NCI-H446 treated with DMSO at 0.1 percent for 48 hours (cell line): ENCODE measurements around the gene SH3PXD2A.
"Not testable (repeated sequence)": the region's sequence is repeated elsewhere in the genome, so short reads cannot be mapped to it uniquely, and the experiment has no call there.

Experiments used
- DNase-seq: peaks from one replicate; lab custom pipeline; 2025; lab: John Stamatoyannopoulos, UW

SH3PXD2A gene

DNA sequence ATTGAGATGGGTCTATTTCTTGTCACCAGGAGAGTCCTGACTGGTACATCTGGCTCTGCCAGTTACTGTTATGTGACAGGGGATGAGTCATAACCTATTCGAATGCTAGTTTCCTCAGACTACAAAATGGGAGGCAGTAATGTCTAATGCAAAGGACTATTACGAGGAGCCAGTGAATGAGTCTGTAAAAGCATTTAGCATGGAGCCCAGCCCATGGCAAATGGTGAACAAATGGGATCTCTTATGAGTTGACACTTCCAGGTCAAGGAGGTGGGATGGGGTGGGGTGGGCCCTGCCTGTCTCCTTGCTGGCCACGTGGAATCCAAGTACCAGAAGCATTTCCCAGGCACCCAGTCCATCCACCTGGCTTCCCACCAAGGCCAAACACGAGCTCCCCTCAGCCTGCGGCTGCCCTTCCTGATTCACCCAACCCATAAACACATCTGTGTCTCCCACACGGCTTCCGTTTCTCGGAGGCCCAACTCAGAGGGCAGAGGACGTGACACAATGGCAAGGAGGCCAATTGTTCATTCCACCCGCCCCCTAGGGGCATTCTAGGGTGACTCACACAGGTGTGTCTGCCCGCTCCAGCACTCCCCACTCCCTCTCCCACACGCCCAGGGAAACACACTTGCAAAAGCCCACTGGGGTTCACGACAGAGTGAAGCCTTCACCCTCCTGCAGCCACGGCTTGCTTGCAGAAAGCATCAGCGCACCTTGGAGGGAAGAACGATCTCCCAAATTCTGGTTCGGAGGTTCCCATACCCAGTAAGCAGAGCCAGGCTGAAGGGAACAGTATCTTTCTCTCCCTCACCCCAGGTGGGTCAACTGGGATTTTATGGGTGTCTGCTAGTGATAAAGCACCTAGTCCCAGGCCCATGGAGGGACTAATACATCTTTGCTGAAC, 109.8 kb downstream of the SH3PXD2A start:
- DNase-seq, result no peak

DNA sequence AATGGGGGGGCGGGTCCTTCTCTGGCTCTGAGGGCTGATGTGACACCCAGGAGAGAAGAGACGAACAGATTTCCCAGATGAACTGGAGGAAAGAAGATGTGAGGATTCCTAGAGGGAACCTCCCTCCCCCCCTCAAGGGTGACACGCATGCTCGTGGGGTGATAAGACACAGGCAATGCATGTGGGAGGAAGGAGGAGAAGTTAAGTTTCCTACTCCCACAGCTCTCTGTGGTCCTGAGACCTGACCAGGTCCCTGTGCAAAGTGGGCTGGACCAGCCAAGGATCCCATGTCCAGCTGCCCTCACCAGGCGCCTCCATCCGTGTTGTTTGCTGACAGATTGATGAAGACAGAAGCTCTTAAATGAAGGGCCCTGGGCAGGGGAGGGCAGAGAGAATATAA, 112.6 kb downstream of the SH3PXD2A start:
- DNase-seq, result no peak

DNA sequence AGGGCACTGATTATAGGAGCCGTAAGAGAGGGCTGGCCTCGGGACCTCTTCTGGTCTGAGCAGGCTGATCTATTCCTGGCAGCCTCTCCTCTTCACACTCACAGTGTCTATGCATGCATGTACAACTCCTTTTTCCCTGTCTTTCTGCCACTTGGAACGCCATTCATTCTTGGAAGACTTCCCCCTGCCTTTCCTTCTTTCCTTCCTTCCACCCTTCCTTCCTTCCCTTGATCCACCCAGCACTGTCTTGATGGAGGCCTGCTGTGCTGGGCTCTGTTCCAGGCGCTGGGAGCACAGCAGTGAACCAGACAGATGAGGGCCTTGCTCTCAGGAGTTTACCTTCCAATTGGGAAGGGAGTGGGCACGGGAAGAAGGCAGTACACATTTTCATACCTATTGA, 114.8 kb downstream of the SH3PXD2A start:
- no peak for DNase-seq

DNA sequence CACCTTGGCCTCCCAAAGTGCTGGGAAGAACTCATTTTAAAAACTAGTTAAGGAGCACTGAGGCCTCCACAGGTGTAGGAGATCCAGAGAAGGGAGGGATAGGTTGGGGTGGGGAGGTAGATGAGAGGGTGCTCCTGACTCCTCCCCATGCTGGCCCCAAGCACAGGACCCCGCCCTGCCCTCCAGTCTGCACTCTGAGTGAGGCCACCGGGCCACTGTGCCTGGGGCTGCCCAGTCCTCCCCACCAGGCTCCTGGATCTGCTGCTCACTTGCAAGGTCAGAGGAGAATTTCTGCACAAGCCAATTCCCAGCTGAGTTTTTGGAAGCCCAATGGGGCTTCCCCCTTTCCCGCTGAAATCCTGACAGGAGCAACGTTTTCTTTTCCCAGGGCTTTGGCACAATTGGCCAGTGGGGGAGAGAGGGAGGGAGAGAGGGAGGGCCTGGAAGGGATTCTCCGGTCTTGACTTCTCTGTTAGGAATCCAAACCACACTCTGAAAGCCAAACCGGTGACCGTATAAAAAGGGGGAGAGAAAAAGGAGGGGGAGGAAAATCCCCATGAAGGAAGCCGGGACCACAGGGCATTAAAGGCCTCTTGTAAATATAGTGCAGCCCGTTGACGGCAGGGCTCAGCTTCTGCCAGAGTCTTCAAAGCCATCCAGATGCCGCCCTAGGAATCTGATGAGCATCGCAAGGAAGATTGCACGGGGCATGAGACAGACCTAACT, 116.2 kb downstream of the SH3PXD2A start:
- DNase-seq, result no peak

DNA sequence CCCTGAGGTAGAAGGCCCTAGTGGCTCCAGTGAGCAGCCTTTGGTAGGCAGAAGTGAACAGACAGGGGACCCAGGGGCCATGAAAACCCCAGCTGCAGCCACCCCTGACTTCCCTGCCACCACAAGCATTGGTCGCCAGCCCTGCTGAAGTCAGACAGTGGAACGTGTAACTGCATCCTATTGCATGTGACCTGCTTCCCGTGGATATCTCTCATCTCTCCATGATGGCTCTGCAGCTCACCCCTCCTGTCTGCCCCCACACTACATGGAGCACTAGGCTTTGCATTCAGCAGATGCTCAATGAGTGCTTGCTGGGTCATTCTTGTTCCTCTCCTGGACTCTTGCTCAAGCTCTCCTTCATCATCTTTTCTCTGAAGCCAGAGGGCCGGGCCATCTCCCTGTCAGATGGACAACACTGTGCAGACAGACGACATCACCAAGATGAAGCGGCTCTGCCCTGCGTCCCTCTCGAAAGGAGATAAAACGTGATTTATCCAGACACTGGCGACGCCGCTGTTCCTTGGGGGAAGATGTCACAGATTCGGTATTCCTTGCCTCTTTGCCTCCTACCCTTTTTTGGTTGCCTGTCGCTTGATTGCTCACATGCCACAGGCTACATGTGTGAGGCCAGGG, 117.5 kb downstream of the SH3PXD2A start:
- DNase-seq, result no peak

DNA sequence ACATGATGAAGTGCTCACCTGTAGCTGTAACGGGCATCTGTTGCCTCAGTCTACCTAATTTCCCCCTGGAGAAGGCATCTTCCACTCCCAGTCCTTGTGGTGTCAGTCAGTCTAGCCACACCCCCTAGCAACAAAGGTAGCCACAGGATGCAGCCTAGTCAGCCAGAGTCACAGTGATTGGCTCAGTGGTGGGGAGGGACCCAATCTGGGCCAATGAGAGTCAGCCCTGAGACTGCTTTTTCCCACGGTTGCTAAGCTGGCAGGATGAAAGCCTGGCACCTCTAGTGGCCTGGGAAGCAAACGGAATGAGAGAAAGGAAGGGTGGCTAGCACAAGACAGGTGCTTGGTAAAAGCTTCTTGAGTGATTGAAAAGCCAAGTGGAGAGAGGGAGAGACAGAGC, 118.6 kb downstream of the SH3PXD2A start:
- no peak for DNase-seq

DNA sequence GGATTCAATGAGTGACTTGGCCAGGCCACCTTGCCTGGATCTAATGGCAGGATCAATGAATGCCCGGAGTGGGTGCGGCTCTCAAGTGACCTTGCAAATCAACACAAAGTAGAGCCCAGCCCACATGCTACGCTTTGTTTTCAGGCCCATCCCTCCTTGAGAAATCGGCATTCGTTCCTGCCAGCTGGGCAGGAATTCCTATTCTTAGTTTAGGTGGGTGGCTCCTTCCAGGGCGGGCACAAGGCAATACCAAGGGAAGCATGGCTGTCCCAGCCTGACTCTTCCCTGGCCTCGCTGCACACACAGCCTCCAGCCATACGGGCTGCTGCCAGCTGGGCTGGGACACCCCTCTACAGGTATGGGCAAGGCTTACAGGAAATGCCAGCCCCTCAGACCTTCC, 119.3 kb downstream of the SH3PXD2A start:
- no peak for DNase-seq

DNA sequence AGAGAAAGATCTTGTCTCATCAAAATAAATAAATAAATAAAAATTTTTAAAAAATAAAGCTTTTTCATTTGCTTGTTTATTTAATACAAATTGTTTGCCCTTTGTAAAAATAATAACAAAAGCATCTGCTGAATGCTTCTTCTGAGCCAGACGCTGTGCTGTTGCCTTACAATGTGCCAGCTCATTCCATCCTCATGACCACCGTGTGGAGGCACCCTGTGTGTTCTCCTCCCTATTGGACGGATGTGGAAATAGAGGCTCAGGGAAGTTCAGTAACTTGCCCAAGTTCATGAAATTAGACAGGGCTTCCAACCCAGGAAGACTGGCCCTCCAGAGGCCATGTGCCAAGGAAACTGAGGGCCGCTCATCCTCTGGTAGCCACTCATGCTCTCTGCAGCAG, 120.6 kb downstream of the SH3PXD2A start:
- DNase-seq, result no peak

DNA sequence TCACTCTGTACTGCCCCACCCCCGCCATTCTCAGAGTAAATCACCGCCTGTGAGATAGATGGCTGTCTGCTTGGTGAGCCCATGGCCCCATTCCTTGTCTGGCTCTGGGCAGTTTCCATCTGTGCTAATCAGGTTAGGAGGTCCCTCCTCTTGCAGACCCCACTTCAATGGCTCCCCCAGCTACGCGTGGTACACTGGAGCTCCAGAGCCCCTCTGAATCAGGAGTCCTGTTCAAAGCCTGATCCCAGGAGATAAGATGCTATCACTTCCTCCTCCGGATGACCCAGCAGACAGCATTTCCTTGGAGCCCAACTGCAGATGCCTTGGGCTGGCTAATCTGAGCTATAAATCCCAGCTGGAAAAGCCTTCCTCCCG, 122.3 kb downstream of the SH3PXD2A start:
- no peak for DNase-seq

DNA sequence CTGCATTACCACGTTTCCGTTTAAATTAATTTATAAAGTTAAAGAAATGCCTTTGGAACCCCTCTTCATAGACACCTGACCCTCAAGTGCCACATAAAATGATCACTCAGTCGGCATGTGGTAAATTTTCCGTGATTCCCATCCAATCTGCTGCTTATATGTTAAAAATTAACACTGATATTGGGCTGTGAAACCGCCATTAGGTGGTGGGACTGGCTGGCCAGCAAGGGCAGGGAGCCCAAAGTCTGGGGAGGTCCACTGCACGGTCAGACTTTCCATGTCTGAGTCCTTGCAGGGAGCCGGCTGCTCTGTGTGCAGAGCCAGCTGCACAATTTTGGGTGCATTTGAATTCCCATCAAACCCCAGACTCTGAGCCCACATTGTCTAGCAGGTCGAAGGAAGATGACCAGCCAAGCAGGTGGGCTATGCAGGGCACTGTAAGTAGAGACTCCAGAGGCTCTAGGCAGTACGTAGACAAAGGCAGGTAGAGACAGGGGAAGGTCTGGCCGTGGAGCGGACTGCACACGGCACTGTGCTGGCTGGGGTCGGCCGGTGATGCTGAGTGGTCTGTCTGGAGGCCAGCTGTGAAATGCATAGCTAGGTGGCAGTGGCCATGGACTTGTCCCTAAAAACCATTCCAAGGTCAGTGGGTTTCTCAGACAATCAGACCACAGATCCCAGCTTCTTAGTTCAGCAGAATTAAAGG, 122.9 kb downstream of the SH3PXD2A start:
- DNase-seq, result no peak

DNA sequence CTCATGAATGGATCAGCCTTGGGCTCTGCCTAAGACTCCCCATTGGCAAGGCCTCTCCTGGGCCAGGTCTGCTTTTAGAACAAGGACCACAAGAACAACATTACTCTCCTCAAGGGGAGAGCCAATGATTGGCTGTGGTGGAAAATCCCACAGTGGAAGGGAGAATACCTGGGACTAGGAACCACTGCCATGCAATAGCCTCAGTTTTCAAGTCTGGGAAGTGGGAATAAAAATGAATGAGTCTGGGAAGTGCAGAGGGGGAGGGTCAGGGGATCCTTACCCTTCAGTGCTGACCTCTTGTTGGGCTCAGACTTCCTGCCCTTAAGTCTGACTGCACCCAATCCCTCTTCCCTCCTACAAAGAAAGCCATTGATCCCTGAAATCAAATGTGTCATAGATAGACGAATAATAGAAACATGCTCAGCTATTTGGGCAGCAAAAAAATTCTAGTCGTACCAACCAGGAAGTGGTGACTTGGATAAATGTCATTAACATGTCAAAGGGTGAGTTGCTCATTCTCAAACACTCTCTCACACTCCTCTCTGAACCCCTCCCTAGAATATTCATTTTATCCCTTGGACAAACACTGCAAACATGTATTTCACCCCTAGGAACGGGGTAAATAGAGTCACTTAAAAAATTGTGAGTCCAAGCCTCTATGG, 123.6 kb downstream of the SH3PXD2A start:
- no peak for DNase-seq

DNA sequence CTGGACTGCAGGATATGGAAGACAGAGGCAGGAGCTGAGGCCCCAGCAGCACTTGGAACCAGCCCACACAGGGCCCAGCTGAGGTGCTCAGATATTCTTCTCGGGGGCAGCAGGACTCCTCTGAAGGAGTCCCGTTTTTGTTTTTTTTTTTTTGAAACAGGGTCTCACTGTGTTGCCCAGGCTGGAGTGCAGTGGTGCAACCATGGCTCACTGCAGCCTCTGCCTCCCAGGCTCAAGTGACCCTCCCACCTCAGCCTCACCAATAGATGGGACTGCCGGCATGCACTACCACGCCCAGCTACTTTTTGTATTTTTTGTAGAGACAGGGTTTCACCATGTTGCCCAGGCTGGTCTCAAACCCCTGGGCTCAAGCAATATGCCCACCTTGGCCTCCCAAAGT, 124.3 kb downstream of the SH3PXD2A start:
- DNase-seq, result not testable (repeated sequence)

DNA sequence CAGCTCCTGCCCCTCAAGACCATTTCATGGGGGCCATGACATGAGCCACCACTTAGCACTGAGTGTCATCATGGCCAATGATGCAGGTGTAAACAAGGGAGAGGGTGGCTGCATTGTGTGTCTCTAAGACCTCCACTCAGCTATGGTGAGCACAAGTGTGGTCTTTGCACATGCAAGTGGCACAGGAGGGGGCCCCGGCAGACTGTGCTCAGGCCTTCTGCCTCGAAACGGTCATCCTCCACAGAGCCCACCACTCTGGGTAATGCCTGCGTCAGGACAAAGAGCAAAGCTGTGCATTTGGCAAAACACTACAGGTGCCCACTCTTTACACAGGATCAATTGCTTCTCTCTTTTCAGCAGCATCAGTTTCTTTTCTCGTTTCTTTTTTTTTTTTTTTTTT, 125.5 kb downstream of the SH3PXD2A start:
- no peak for DNase-seq

DNA sequence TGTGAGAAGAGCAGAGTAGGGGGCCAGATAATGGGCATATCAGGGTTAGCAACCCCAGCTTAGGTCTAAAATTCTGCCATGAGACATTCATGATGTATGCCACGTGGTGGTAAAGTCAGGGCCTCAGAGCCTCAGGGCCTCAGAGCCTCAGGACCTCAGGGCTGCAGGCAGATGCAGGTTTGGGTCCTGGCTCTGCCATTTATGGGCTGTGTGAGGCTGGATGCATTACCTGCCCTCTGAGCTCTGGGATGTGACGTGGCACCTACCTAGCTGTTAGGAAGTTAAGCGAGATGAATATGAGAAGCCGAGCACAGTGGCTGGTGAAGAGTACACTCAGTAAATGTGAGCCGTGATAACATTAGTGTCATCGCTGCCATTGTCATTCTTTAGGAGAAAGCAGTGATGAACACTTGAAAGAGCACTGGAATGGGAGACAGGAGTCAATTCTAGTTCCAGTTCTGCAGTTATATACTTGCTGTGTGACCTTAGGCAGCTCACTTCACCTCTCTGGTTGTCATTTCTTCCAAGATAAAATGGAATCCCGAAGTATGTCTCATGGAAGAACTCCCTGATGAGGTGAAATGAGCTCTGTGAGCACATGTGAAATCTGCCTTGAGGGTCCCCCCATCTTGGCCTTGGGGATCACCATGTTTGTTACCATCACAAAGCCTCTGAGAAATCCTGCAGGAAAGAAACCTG, 127.2 kb downstream of the SH3PXD2A start:
- DNase-seq, result no peak

DNA sequence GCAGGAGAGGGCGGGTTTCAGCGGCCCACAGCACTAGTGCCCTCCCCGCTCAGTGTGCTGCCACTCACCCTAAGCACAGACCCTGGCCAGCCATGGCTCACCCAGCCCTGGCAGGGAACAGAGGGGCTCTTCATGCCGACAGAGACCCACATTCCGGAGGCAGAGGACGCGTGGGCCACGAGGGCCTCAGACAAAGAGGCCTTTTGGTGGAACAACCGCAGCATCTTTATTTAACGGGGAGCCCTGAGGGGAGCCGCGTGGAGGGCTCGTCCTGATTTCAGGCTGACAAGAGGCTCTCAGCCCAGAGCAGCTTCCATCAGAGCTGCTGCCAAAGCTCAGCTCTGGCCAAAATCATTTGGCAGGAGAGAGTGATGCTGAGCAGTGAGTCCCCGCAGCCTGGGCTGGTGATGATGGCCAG, 127.8 kb downstream of the SH3PXD2A start:
- DNase-seq, result no peak

DNA sequence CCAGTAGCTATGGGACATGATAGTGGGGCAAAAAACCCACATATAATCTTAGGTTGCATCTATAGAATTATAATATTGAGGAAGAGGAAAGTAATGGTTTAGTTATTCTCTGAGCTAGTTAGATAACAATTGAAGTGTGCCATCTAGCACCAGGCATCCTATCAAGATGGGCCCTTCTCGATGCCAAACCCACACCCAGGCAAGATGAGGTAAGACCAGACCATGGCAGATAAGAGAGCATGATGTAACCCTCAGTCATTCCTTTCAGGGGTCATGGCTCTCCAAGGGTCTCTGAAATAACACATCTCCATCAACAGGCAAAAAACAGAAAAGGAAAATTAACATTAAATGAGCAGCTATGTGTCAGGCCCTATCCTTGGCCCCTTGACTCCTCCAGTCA, 128.7 kb downstream of the SH3PXD2A start:
- DNase-seq, result no peak

DNA sequence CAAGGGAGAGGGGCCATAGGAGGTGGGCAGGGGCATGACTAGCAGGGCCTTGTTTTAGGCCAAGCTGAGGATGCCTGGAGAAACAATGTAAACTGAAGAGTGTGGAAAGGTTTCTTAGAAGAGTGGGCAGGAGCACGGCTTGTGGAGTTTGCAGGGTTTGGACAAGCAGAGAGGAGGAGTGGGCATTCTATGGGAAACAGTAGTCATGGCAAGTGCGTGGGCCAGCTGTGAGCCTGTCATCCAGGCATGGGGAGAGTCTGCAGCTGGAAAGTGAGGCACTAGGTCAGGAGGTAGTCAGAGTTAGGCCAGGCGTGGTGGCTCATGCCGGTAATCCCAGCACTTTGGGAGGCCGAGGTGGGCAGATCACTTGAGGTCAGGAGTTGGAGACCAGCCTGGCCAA, 130.1 kb downstream of the SH3PXD2A start:
- no peak for DNase-seq

DNA sequence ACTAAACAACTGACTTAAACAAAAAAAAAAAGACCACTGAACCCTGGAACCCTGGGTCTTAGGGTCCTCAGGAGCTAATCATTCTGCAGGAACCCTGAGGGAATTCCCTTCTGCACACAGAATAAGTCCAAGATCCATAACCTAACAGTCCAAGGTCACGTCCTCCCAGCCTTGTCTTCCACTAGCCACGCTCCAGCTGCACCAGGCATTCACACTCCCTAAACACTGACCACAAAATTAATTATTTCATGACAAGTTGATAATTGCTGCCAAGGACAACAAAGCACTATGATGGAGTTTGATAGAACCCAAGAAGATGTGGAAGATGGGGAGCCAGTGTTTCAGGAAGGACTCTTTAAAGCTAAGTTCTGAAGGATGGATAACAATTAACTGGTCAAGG, 130.6 kb downstream of the SH3PXD2A start:
- DNase-seq, result no peak

DNA sequence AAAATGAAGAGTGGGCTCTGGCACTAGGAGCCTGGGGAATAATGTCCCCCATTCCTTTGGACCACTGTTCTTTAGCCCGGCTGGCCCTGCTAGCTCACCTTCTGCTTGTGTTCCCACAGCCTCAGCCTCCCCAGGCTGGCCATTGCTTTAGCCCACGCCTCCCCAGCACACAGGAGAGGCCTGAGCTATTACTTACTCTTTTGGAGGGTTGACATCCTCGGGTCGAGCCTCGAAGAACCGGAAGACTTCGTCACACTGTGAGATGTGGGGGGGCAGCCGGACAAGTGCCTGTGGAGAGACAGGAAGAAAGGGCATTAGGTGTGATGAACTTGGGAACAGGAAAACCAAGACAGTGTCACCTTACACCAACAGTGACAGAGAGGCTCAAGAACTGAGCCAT, 131.3 kb downstream of the SH3PXD2A start:
- no peak for DNase-seq

DNA sequence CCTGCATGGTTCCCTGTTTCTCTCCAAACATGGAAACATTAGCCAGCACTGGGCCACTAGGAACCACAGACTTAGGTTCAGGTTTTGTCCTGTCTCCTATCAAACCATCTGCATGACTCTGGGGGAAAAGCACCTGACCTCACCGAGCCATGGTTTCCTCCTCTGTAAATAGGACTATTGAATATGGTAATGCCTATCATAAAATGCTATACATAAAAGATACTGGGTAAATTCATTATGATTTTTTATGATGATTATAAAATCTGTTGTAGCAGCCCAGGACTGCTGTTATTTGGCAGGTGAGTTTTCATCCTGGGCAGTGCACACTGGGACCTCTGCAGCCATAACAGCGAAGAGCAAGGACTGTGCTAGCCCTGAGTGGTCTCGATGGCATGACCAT, 131.8 kb downstream of the SH3PXD2A start:
- DNase-seq, result no peak

DNA sequence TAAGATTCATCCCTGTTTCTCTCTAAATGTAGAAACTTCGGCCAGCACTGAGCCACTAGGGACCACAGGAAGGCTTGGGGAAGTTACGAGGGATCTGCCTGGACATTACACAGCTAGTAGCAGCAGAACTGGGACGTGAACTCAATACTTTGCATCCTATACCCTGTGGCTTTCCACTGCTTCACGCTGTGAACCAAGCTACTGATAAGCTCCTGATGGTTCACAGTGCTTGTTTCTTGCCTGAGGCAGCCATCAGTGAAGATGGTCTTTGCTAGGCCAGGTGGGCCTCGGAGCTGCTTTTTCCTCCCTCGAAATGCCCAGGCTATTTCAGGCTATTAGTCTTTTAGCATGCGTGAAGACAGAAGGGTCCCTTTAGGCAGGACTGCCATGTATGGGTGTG, 132.7 kb downstream of the SH3PXD2A start:
- DNase-seq, result no peak
